ENCODE data around the gene PAGR1.

Gene PAGR1

DNA sequence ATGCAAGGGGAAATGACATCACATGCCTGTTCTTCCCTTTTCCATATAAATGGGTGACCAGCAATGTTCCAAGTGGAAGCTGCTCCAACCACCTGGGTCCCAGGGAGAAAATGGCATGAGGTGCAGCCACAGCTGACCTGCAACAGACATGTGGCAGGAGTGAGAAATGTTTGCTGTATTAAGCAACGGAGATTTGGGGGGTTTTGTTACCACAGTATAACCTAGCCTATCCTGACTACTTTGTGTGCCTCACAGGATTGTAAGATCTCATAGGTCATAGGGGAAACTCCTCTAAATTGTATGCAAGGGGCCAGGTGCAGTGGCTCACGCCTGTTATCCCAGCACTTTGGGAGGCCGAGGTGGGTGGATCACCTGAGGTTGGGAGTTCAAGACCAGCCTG is 35.0 kb downstream of the PAGR1 start:
- TF ChIP-seq, protein P1, sequence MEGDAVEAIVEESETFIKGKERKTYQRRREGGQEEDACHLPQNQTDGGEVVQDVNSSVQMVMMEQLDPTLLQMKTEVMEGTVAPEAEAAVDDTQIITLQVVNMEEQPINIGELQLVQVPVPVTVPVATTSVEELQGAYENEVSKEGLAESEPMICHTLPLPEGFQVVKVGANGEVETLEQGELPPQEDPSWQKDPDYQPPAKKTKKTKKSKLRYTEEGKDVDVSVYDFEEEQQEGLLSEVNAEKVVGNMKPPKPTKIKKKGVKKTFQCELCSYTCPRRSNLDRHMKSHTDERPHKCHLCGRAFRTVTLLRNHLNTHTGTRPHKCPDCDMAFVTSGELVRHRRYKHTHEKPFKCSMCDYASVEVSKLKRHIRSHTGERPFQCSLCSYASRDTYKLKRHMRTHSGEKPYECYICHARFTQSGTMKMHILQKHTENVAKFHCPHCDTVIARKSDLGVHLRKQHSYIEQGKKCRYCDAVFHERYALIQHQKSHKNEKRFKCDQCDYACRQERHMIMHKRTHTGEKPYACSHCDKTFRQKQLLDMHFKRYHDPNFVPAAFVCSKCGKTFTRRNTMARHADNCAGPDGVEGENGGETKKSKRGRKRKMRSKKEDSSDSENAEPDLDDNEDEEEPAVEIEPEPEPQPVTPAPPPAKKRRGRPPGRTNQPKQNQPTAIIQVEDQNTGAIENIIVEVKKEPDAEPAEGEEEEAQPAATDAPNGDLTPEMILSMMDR (IDR thresholded peaks at IDR 0.05; ENCODE audit: control insufficient read depth, insufficient read depth, low read depth, low read length, missing control alignments) = no peak
- DNase-seq (ENCODE audit: low read depth) = no peak
- no peak overlapping the region for H3K4me3 ChIP-seq (ENCODE audit: control insufficient read depth, low read depth, low read length)

DNA sequence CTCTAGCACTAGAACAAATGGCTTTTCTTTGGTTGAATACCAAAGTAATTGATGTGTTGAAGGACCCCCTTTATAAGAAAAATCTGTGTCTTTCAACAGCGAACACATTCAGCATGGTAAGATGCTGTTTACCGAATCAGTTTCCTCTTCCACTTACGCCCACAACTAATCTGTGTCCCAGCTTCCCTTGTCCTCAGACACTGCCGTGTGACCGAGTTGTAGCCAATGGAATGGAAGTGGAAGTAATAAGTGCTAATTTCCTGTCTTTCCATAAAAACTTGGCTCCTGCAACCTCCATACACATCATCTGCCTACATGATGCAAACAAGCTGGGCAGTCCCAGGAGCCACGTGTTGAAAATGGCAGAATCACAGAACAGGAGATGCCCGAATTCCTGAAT is 36.7 kb downstream of the PAGR1 start:
- no peak overlapping the region for H3K4me3 ChIP-seq (ENCODE audit: control insufficient read depth, low read depth, low read length)
- TF ChIP-seq, protein P1 (IDR thresholded peaks at IDR 0.05; ENCODE audit: control insufficient read depth, insufficient read depth, low read depth, low read length, missing control alignments) = no peak
- no peak for DNase-seq (ENCODE audit: low read depth)

DNA sequence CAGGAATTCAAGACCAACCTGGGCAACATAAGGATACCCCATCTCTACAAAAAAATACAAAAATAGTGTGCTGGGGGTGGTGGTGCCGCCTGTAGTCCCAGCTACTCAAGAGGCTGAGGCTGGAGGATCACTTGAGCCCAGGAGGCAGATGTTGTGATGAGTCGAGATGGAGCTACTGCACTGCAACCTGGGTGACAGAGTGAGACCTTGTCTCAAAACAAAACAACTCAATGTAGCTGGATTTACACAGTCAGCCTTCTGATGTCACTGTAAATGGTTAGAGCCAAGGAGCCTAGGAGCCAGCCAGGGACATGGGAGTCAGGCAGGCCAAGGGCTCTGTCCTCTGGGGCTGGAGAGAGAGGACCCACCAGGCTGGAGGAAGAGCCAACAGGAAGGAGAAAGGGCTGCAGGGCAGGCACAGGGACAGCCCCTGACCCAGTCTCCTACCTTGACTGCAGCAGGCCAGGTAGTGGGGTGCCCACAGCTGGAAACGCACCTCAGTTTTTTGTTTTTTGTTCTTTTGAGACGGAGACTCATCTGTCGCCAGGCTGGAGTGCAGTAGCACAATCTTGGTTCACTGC is 38.7 kb downstream of the PAGR1 start:
- no peak overlapping the region for H3K4me3 ChIP-seq (ENCODE audit: control insufficient read depth, low read depth, low read length)
- DNase-seq (ENCODE audit: low read depth) = no peak
- TF ChIP-seq, protein P1 (IDR thresholded peaks at IDR 0.05; ENCODE audit: control insufficient read depth, insufficient read depth, low read depth, low read length, missing control alignments) = no peak

DNA sequence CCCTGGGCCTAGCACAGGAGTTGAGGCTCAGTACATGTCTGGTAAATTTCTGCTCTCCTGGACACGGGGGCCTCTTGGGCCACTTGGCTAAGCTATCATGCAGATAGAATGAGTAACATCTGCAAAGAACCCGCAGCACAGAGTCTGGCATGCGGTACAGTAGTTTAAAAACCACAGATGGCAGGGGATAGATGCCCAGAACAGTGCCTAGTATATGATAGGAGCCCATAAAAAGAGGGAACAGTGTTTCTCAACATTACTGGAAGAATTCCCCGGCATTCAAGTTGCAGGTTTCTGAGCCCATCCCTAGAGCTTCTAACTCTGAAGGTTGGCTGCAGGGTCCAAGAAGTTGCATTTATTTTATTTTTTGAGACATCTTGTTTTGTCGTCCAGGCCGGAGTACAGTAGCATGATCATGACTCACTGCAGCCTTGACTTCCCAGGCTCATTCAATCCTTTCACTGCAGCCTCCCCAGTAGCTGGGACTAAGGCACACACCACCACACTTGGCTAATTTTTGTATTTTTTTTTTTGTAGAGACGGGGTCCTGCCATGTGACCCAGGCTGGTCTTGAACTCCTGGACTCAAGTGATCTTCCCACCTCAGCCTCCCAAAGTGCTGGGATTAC is 41.3 kb downstream of the PAGR1 start:
- TF ChIP-seq, protein P1 (IDR thresholded peaks at IDR 0.05; ENCODE audit: control insufficient read depth, insufficient read depth, low read depth, low read length, missing control alignments) = no peak
- H3K4me3 ChIP-seq (ENCODE audit: control insufficient read depth, low read depth, low read length) = no peak overlapping the region
- peak; percentile 90 for DNase-seq (ENCODE audit: low read depth)

DNA sequence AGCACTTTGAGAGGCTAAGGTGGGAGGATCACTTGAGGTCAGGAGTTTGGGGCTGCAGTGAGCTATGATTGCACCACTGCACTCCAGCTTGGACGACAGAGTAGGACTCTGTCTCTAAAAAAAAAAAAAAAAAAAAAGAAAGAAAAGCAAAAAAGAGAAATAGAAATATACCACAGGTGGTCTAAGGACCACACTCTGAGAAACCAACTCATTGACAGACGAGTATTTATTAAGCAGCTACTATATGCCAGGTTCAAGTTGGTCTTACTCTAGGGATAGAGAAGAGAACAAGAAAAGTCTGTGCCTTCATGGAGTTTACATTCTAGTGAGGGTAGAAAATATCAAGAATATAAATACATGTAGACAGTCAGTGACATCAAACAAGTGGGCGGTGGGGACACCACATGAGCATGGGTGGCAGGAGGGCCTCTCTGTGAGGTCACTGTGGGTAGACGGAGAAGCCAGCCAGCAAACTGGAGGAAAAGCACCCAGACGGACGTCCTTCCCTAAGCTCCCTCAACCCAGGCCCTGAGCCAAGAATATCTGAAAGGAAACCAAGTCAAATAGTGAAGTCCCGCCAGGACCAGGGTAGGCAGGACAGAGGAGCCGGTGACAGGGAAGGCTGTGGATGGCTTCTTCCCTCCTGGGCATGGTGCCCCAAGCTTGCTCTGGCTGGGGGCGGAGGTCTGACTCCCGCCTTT is 42.3 kb downstream of the PAGR1 start:
- no peak overlapping the region for H3K4me3 ChIP-seq (ENCODE audit: control insufficient read depth, low read depth, low read length)
- no peak for DNase-seq (ENCODE audit: low read depth)
- TF ChIP-seq, protein P1 (IDR thresholded peaks at IDR 0.05; ENCODE audit: control insufficient read depth, insufficient read depth, low read depth, low read length, missing control alignments) = no peak

DNA sequence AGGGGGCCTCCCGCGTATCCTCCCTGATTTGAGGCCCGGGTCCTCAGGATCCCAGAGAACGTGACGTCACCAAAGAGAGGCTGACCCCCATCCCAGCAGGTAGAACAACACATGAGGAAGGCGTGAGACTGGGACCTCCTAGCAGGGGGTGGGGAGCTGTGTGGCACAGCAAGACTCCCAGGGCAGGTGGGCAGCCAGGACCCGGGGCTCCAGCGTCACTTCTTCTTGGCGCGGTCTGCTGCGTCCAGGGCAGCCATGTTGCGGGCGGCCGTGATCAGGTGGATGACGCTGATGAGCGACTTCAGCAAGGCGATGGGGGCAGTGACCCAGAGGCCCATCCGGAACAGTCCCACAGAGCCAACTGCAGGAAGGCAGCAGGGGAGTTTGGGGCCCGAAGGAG is 43.0 kb downstream of the PAGR1 start:
- TF ChIP-seq, protein P1 (IDR thresholded peaks at IDR 0.05; ENCODE audit: control insufficient read depth, insufficient read depth, low read depth, low read length, missing control alignments) = no peak
- DNase-seq (ENCODE audit: low read depth) = no peak

More for the DNA sequence above, 43.0 kb downstream of the PAGR1 start:
- no peak overlapping the region for H3K4me3 ChIP-seq (ENCODE audit: control insufficient read depth, low read depth, low read length)
